ENCODE measurements around the gene KIF3B.
"Not testable (repeated sequence)": the region's sequence is repeated elsewhere in the genome, so short reads cannot be mapped to it uniquely, and the experiment has no call there.

Gene KIF3B

GRCh38 chr20:32288225-32288849 is 10.9 kb downstream of the KIF3B start:
- H3K9ac ChIP-seq (ENCODE audit: low read length): no peak overlapping the region
- H3K9me3 ChIP-seq (ENCODE audit: control insufficient read depth, low read length): no peaks in the 10 kb centered on the region
- no peaks in the 10 kb centered on the region for H3K27me3 ChIP-seq (ENCODE audit: control insufficient read depth, insufficient read depth, low read length)
- H3K36me3 ChIP-seq (ENCODE audit: control insufficient read depth, insufficient read depth, low read length): no peaks in the 10 kb centered on the region
- no peak overlapping the region for H3K4me3 ChIP-seq (ENCODE audit: low read length)
- peaks cover 29% of the 10 kb centered on the region for H3K4me1 ChIP-seq (ENCODE audit: control insufficient read depth, insufficient read depth, low read length)

- not testable (repeated sequence) for H3K4me3 ChIP-seq (ENCODE audit: low read length); H3K27me3 ChIP-seq (ENCODE audit: control insufficient read depth, insufficient read depth, low read length); H3K9ac ChIP-seq (ENCODE audit: low read length); H3K36me3 ChIP-seq (ENCODE audit: control insufficient read depth, insufficient read depth, low read length); H3K9me3 ChIP-seq (ENCODE audit: control insufficient read depth, low read length)
- peaks cover 29% of the 10 kb centered on the region for H3K4me1 ChIP-seq (ENCODE audit: control insufficient read depth, insufficient read depth, low read length)
These were observed 11.8 kb downstream of the KIF3B start for GRCh38 chr20:32289299-32289660.

- no peak overlapping the region for H3K9ac ChIP-seq (ENCODE audit: low read length)
- H3K36me3 ChIP-seq (ENCODE audit: control insufficient read depth, insufficient read depth, low read length): no peaks in the 10 kb centered on the region
- no peaks in the 10 kb centered on the region for H3K27me3 ChIP-seq (ENCODE audit: control insufficient read depth, insufficient read depth, low read length)
- H3K4me1 ChIP-seq (ENCODE audit: control insufficient read depth, insufficient read depth, low read length): peaks cover 25% of the 10 kb centered on the region
- H3K9me3 ChIP-seq (ENCODE audit: control insufficient read depth, low read length): no peaks in the 10 kb centered on the region
- no peak overlapping the region for H3K4me3 ChIP-seq (ENCODE audit: low read length)
These were observed 12.4 kb downstream of the KIF3B start for GRCh38 chr20:32289661-32290431.

- Histone ChIP-seq H3K9me3 (ENCODE audit: control insufficient read depth, low read length) (no peaks in the 10 kb centered on the region), H3K4me3 (ENCODE audit: low read length) (no peak overlapping the region), H3K27me3 (ENCODE audit: control insufficient read depth, insufficient read depth, low read length) (no peaks in the 10 kb centered on the region)
These were observed 13.7 kb downstream of the KIF3B start for GRCh38 chr20:32291166-32291565.

GRCh38 chr20:32292548-32292947 is 15.1 kb downstream of the KIF3B start:
- no peaks in the 10 kb centered on the region for H3K36me3 ChIP-seq (ENCODE audit: control insufficient read depth, insufficient read depth, low read length)
- peaks cover 14% of the 10 kb centered on the region for H3K4me1 ChIP-seq (ENCODE audit: control insufficient read depth, insufficient read depth, low read length)
- no peaks in the 10 kb centered on the region for H3K9me3 ChIP-seq (ENCODE audit: control insufficient read depth, low read length)
- H3K27me3 ChIP-seq (ENCODE audit: control insufficient read depth, insufficient read depth, low read length): no peaks in the 10 kb centered on the region
- H3K9ac ChIP-seq (ENCODE audit: low read length): no peak overlapping the region
- no peak overlapping the region for H3K4me3 ChIP-seq (ENCODE audit: low read length)

More at GRCh38 chr20:32291166-32291565, 13.7 kb downstream of the KIF3B start:
- Histone ChIP-seq H3K36me3 (ENCODE audit: control insufficient read depth, insufficient read depth, low read length) (no peaks in the 10 kb centered on the region), H3K4me1 (ENCODE audit: control insufficient read depth, insufficient read depth, low read length) (peaks cover 14% of the 10 kb centered on the region), H3K9ac (ENCODE audit: low read length) (no peak overlapping the region)

- no peaks in the 10 kb centered on the region for H3K27me3 ChIP-seq (ENCODE audit: control insufficient read depth, insufficient read depth, low read length)
- H3K36me3 ChIP-seq (ENCODE audit: control insufficient read depth, insufficient read depth, low read length): no peaks in the 10 kb centered on the region
- no peak overlapping the region for H3K9ac ChIP-seq (ENCODE audit: low read length)
- no peaks in the 10 kb centered on the region for H3K9me3 ChIP-seq (ENCODE audit: control insufficient read depth, low read length)
- peaks cover 10% of the 10 kb centered on the region for H3K4me1 ChIP-seq (ENCODE audit: control insufficient read depth, insufficient read depth, low read length)
- H3K4me3 ChIP-seq (ENCODE audit: low read length): no peak overlapping the region
These were observed 16.6 kb downstream of the KIF3B start for GRCh38 chr20:32294071-32294470.

- no peaks in the 10 kb centered on the region for H3K36me3 ChIP-seq (ENCODE audit: control insufficient read depth, insufficient read depth, low read length)
- H3K4me3 ChIP-seq (ENCODE audit: low read length): no peak overlapping the region
- no peaks in the 10 kb centered on the region for H3K27me3 ChIP-seq (ENCODE audit: control insufficient read depth, insufficient read depth, low read length)
- H3K9me3 ChIP-seq (ENCODE audit: control insufficient read depth, low read length): no peaks in the 10 kb centered on the region
- H3K4me1 ChIP-seq (ENCODE audit: control insufficient read depth, insufficient read depth, low read length): no peaks in the 10 kb centered on the region
- no peak overlapping the region for H3K9ac ChIP-seq (ENCODE audit: low read length)
These were observed 19.0 kb downstream of the KIF3B start for GRCh38 chr20:32296412-32296811.

- Histone ChIP-seq H3K4me3 (ENCODE audit: low read length) (no peak overlapping the region), H3K4me1 (ENCODE audit: control insufficient read depth, insufficient read depth, low read length) (no peaks in the 10 kb centered on the region), H3K9ac (ENCODE audit: low read length) (no peak overlapping the region), H3K27me3 (ENCODE audit: control insufficient read depth, insufficient read depth, low read length) (no peaks in the 10 kb centered on the region), H3K9me3 (ENCODE audit: control insufficient read depth, low read length) (no peaks in the 10 kb centered on the region), H3K36me3 (ENCODE audit: control insufficient read depth, insufficient read depth, low read length) (no peaks in the 10 kb centered on the region)
These were observed 19.5 kb downstream of the KIF3B start for GRCh38 chr20:32296819-32297420.

- H3K4me3 ChIP-seq (ENCODE audit: low read length): no peak overlapping the region
- no peak overlapping the region for H3K9ac ChIP-seq (ENCODE audit: low read length)
- no peaks in the 10 kb centered on the region for H3K36me3 ChIP-seq (ENCODE audit: control insufficient read depth, insufficient read depth, low read length)
- no peaks in the 10 kb centered on the region for H3K4me1 ChIP-seq (ENCODE audit: control insufficient read depth, insufficient read depth, low read length)
- H3K27me3 ChIP-seq (ENCODE audit: control insufficient read depth, insufficient read depth, low read length): no peaks in the 10 kb centered on the region
- no peaks in the 10 kb centered on the region for H3K9me3 ChIP-seq (ENCODE audit: control insufficient read depth, low read length)
These were observed 20.0 kb downstream of the KIF3B start for GRCh38 chr20:32297439-32297838.

- no peak overlapping the region for H3K9ac ChIP-seq (ENCODE audit: low read length)
- no peaks in the 10 kb centered on the region for H3K9me3 ChIP-seq (ENCODE audit: control insufficient read depth, low read length)
- no peaks in the 10 kb centered on the region for H3K27me3 ChIP-seq (ENCODE audit: control insufficient read depth, insufficient read depth, low read length)
- H3K36me3 ChIP-seq (ENCODE audit: control insufficient read depth, insufficient read depth, low read length): no peaks in the 10 kb centered on the region
- H3K4me3 ChIP-seq (ENCODE audit: low read length): no peak overlapping the region
- H3K4me1 ChIP-seq (ENCODE audit: control insufficient read depth, insufficient read depth, low read length): no peaks in the 10 kb centered on the region
These were observed 23.2 kb downstream of the KIF3B start for GRCh38 chr20:32300647-32301046.

GRCh38 chr20:32301719-32302506 is 24.5 kb downstream of the KIF3B start:
- no peak overlapping the region for H3K4me3 ChIP-seq (ENCODE audit: low read length)
- no peaks in the 10 kb centered on the region for H3K36me3 ChIP-seq (ENCODE audit: control insufficient read depth, insufficient read depth, low read length)
- H3K4me1 ChIP-seq (ENCODE audit: control insufficient read depth, insufficient read depth, low read length): no peaks in the 10 kb centered on the region
- H3K9me3 ChIP-seq (ENCODE audit: control insufficient read depth, low read length): no peaks in the 10 kb centered on the region
- H3K27me3 ChIP-seq (ENCODE audit: control insufficient read depth, insufficient read depth, low read length): no peaks in the 10 kb centered on the region
- H3K9ac ChIP-seq (ENCODE audit: low read length): no peak overlapping the region

GRCh38 chr20:32302507-32302872 is 25.0 kb downstream of the KIF3B start:
- Histone ChIP-seq H3K9ac (ENCODE audit: low read length) (no peak overlapping the region), H3K4me1 (ENCODE audit: control insufficient read depth, insufficient read depth, low read length) (no peaks in the 10 kb centered on the region), H3K36me3 (ENCODE audit: control insufficient read depth, insufficient read depth, low read length) (no peaks in the 10 kb centered on the region), H3K27me3 (ENCODE audit: control insufficient read depth, insufficient read depth, low read length) (no peaks in the 10 kb centered on the region), H3K4me3 (ENCODE audit: low read length) (no peak overlapping the region), H3K9me3 (ENCODE audit: control insufficient read depth, low read length) (no peaks in the 10 kb centered on the region)

Data from mucosa of stomach (tissue), 1 donor.